Endometrium (tissue), 2 donors: ENCODE data around the gene KRT1.

Source experiments
- FAIRE-seq: peaks from 2 replicates; lab custom pipeline; 2012; peaks lifted over from hg19 to GRCh38; lab: Jason Lieb, UNC
- donor health status: control.
- donor health status: control.

KRT1 gene

GRCh38 chr12:52660934-52661499, 19.2 kb downstream of the KRT1 start:
- no peak for FAIRE-seq

- no peak for FAIRE-seq
Measured at GRCh38 chr12:52659951-52660350, 20.3 kb downstream of the KRT1 start.

- no peak for FAIRE-seq
Measured at GRCh38 chr12:52659395-52659794, 20.8 kb downstream of the KRT1 start.

GRCh38 chr12:52658196-52658595, 22.0 kb downstream of the KRT1 start:
- FAIRE-seq: no peak

GRCh38 chr12:52657250-52657902, 22.8 kb downstream of the KRT1 start:
- no peak for FAIRE-seq

- no peak for FAIRE-seq
Measured at GRCh38 chr12:52656616-52657015, 23.6 kb downstream of the KRT1 start.

- no peak for FAIRE-seq
Measured at GRCh38 chr12:52655720-52656124, 24.5 kb downstream of the KRT1 start.

GRCh38 chr12:52655251-52655650, 25.0 kb downstream of the KRT1 start:
- FAIRE-seq: no peak

- FAIRE-seq: no peak
Measured at GRCh38 chr12:52651726-52652261, 28.4 kb downstream of the KRT1 start, which contains the start of gene KRT2. Gene KRT2, minus strand, starts transcription at chr12:52652211. Its CDS starts 69 bp downstream, at chr12:52652142.

- no peak for FAIRE-seq
Measured at GRCh38 chr12:52650520-52651081, 29.6 kb downstream of the KRT1 start.

GRCh38 chr12:52649066-52649465, 31.1 kb downstream of the KRT1 start:
- FAIRE-seq: no peak

- no peak for FAIRE-seq
Measured at GRCh38 chr12:52648012-52648550, 32.1 kb downstream of the KRT1 start.

- no peak for FAIRE-seq
Measured at GRCh38 chr12:52647601-52648000, 32.6 kb downstream of the KRT1 start.

GRCh38 chr12:52646613-52647012, 33.6 kb downstream of the KRT1 start:
- no peak for FAIRE-seq

GRCh38 chr12:52645982-52646381, 34.2 kb downstream of the KRT1 start:
- no peak for FAIRE-seq

GRCh38 chr12:52645120-52645761, 35.0 kb downstream of the KRT1 start:
- FAIRE-seq: no peak

- FAIRE-seq: no peak
Measured at GRCh38 chr12:52644078-52644415, 36.2 kb downstream of the KRT1 start.

- FAIRE-seq: no peak
Measured at GRCh38 chr12:52643233-52644077, 36.8 kb downstream of the KRT1 start.

GRCh38 chr12:52641468-52641867, 38.7 kb downstream of the KRT1 start:
- FAIRE-seq: no peak

- FAIRE-seq: no peak
Measured at GRCh38 chr12:52637299-52637698, 42.9 kb downstream of the KRT1 start.

GRCh38 chr12:52636592-52637258, 43.5 kb downstream of the KRT1 start:
- no peak for FAIRE-seq
